GM18873 (cell line): ENCODE results near the gene ST8SIA1.
"Not testable (repeated sequence)": the region's sequence is repeated elsewhere in the genome, so short reads cannot be mapped to it uniquely, and the experiment has no call there.

ENCODE experiments used
- ATAC-seq: cut with Tn5 transposase; IDR thresholded peaks from one replicate; pipeline ENCODE4 v1.9.1; 2021; ENCODE audit warnings: mild to moderate bottlenecking, moderate library complexity, moderate number of reproducible peaks; ENCODE audit not compliant: unreplicated experiment, low FRiP score

The ST8SIA1 gene, protein sequence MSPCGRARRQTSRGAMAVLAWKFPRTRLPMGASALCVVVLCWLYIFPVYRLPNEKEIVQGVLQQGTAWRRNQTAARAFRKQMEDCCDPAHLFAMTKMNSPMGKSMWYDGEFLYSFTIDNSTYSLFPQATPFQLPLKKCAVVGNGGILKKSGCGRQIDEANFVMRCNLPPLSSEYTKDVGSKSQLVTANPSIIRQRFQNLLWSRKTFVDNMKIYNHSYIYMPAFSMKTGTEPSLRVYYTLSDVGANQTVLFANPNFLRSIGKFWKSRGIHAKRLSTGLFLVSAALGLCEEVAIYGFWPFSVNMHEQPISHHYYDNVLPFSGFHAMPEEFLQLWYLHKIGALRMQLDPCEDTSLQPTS

DNA sequence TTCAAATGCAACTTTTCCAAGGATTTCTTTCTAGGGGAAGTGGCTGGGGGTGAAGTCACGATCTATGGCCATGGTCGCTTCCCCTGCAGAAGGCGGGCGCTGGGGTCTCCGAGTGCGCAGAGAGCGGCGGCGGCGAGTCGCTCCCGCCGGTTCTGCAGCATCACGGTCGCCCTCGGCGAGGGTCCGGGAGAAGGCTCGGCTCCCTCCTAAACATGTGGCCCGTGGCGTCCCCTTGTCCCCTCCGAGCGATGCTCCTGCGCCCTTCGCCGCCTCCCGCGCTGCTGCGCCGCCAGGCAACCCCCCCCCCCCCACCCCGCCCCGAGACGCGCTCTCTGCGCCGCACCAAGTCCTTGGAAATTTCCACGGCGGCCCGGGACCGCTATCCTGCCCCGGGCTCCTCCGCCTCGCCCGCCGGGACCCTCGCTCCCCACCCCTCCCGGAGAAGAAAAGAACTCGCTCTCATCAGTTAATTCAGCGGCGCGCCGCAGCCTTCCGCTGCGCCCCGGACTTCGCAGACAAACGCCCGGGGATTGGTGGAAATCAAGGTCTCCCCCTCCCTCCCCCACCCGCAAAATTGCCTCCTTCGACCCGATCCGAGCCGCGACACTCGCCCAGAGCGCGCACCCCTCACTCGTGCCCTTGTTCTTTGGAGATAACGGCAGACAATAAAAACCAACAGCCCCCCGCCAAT, at the start of gene ST8SIA1:
TSS of gene ST8SIA1 (minus strand) at position 298 of the 691 bp plus-strand sequence. CDS start 475 bp downstream, outside the sequence.
- ATAC-seq: no peak

DNA sequence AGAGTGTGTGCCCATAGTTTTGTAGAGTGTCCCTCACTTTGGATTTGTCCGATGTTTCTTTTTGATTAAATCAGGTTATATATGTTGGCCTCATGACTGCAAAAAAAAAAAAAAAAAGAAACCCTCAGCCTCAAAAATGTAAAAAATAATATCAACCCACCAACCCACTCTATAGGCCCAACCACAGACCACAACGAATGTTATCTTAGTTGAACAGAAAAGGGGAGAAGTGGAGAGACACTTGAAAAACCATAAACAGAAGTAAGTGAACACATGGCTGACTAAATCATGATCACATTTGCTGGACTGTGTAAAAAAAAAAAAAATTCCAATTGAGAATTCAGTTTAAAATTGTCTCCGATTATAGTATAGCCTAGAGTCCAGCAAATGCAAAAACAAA, 45.5 kb upstream of the ST8SIA1 start:
- ATAC-seq: no peak

DNA sequence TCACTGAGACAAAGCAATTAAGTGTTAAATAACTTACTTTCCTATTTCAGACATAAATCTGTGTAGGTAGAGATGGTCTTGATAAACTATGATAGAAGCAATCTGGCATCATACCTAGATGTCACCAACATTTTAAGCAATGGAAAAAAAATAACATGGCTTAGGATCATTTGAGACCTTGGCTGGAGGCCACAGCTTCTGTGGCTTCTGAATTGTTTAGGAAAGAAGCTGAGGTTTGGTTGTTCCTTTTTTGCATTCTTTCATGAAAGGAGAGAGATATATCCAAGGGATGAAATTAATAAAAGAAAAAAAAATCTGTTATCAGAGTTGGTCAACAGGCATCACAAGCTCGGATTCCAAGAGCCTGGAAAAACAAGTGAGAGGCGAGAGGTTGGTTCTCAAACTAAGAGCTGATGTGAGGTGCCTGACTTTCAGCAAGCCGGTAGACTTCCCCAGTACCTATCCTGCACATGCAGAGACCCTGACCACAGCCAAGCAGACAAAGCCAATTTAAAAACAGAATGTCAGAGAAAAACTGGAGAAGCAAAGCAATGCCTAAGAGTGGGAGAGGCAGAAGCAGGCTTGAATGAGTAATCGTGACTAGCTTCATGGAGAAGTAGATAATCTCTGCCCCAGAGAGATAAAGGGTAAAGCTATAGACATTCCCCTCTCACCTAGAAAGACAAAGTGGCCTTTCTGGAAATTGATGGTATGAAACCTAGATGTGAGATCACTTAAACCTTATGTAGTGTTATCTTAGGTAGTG, 43.4 kb upstream of the ST8SIA1 start:
- no peak for ATAC-seq

DNA sequence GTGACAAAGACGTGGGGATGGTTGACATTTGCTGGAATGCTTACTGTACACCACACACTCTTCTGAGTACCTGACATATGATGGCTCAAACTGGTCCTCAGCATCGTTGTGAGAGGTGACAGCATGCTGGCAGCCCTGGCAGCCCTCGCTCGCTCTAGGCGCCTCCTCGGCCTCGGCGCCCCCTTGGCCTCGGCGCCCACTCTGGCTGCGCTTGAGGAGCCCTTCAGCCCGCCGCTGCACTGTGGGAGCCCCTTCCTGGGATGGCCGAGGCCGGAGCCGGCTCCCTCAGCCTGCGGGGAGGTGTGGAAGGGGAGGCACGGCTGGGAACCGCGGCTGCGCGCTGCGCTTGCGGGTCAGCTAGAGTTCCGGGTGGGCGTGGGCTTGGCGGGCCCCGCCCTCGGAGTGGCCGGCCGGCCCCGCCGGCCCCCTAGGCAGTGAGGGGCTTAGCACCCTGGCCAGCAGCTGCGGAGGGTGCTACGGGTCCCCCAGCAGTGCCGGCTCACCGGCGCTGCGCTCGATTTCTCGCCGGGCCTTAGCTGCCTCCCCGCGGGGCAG, 42.2 kb upstream of the ST8SIA1 start:
- not testable (repeated sequence) for ATAC-seq

DNA sequence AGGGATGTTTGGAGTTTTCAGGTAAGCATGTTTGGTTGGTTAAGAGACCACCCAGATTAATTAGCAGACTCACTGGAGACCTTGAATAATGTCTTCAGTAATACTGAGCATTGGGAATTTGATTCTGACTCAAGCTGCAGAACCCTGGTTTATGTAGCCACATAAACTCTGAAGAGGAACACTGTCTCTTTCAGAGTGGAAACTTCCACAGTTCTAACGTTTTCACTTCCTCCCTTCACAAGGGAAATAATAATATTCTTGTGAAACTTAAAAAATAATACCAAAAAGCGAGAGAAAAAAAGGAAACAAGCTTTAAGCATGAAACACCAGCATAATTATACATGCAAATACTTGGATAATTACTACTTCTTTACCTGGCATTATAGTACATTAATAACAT, 40.0 kb upstream of the ST8SIA1 start:
- ATAC-seq: no peak

DNA sequence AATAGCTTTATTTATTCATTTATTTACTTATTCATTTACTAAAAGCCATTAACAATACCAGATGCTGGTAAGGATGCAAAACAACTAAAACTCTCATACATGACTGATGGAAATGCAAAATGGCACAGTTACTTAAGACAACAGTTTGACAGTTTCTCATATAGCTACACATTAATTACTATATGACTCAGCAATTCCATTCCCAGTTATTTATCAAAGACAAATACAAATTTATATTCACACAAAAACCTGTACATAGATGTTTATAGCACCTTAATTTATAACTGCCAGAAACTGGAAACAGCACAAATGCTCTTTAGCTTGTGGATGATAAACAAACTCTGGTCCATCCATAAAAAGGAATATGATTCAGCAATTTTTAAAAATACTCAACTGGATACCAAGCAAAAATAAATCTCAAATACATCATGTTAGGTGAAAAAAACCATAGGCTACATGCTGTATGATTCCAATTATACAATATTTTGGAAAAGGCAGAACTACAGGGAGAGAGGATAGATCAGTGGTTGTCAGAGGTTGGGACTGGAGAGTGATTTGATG, 37.9 kb upstream of the ST8SIA1 start:
- no peak for ATAC-seq

DNA sequence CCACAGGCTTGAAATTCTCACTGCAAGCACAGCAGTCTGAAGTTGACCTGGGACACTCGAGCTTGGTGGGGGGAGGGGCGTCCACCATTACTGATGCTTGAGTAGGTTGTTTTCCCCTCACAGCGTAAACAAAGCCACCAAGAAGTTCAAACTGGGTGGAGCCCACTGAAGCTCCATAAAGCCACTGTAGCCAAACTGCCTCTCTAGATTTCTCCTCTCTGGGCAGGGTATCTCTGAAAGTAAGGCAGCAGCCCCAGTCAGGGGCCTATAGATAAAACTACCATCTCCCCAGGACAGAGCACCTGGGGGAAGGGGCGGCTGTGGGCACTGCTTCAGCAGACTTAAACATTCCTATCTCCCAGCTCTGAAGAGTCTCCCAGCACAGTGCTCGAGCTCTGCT, 31.7 kb upstream of the ST8SIA1 start:
- ATAC-seq: no peak

DNA sequence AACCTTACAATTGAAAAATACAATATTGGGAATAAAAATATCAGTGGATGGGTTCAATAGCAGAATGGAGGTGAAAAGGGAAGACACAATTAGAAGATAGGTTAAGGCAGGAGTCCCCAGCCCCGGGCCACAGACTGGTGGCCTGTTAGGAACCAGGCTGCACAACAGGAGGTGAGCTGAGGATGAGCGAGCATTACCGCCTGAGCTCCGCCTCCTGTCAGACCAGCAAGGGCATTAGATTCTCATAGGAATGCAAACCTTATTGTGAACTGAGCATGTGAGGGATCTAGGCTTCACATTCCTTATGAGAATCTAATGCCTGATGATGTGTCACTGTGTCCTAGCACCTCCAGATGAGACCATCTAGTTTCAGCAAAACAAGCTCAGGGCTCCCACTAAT, 27.3 kb upstream of the ST8SIA1 start:
- ATAC-seq: no peak

DNA sequence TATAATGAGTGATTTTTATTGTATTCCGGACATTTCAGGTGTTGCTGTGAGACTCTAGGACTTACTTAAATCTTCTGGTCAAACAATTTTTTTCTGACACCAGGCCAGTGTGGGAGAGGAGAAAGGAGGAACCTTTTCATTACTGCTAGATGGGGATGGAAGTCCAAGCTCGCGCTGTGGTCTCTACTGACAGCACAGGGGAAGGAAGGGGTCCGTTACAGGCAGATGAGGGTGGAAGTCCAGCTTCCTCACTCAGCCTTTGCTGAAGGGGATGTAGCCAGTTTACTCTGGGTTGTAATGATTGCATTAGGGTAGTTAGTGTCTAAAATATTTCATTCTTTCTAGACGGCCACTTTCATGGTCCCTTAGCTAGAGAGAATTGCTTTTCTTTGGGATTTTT, 26.3 kb upstream of the ST8SIA1 start:
- no peak for ATAC-seq

DNA sequence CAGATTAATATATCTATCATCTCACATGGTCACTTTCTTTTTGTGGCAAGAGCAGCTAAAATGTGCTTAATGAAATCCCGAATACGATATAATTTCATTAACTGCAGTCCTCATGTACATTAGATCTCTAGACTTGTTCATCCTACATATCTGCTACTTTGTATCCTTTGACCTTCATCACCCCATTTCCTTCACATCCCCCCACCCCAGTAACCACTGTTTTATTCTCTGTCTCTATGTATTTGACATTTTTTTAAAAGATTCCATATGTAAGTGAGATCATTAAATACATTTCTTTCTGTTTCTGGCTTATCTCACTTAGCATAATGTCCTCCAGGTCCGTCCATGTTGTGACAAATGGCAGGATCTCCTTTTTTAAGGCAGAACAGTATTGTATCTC, 23.0 kb upstream of the ST8SIA1 start:
- no peak for ATAC-seq

DNA sequence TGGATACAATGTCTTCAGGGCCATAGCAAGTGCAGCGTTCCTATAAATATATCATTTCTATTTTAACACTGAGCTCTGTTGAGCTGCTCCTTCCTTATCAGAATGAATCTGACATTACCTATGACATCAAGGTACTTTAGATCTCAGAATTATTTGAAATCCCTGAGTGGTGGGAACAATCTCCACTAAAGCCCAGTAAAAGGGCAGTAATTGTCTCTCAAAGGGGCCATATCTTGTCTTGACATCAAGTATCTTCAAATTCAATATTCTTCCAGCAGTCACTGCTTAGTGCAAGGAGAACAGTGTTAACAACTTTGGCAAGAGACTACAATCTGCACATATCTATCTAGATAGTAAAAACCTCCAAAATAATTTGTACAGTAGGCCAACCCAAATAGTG, 21.7 kb upstream of the ST8SIA1 start:
- ATAC-seq: no peak

DNA sequence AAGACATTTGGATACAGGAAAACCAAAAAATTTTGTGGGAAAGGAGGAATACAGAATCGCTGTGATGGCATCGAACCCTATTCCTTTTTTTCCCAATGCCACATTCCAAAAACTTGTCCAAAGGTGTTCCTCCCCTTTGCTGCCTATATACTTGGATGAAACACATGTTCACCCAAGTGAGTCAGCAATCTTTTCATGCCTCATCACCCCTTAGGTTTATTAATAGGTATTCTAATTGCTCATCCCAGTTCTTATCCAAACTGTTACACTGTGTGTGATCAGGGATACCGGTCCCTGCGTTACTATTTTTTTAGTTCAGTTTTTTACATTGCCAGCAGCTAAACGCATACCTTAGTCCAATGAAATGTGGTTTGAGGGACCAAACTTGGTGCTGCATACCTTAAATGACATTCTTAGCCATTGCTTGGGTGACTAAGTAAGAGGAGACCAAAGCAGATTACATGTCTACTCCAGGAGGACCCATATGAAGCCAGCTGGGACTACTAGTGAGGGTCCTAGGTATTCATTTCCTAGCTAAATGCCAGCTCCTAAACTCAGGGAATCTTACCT, 20.6 kb upstream of the ST8SIA1 start:
- no peak for ATAC-seq

DNA sequence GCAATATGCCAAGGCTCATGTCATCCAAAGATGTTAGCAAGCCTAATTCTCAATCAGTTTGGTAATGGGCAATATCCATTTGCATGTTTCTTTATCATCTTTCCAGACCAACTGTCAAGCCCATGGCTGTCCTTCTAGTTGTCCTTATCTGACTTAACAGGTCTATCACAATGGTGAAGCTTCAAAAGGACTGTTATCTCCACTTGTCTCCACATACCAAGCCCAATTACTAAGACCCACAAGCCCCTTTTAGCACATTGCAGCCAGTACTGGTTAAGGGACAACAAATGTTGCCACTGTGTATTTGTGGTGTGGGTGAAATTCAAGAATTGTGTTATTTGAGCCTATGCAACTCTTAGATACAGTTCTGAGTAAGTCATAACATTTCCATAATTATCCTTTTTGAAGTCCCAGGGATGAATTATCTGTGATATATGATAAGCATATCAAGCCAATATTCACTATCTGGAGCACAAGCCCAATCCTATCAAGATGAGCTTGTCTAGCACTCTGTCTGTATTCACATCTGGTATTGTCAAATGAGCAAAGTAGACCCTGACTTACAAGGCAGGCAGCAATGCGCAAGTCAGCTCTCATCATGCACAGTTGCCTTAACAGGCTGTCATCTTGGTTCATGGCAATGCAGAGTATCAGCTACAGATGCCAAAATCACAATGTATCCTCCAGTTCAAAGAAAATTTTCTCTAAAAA, 19.3 kb upstream of the ST8SIA1 start:
- no peak for ATAC-seq

DNA sequence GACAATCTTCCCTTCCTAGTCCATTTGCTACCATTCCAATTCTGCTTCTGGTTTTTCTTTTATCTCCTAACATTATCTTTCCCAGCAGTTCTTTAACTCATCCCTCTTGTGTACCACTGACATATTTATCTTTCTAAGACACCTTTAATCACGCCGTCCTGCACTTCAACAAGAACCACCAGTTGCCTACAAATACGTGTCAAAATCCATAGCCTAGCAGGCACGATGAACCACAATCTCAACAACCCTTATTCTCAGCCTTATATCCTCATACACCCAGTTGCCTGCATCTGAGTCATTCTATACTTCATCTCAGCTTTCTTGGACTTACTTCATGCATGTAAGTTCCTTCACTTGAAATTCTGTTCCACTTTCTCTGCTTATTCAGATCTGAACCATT, 16.4 kb upstream of the ST8SIA1 start:
- no peak for ATAC-seq

DNA sequence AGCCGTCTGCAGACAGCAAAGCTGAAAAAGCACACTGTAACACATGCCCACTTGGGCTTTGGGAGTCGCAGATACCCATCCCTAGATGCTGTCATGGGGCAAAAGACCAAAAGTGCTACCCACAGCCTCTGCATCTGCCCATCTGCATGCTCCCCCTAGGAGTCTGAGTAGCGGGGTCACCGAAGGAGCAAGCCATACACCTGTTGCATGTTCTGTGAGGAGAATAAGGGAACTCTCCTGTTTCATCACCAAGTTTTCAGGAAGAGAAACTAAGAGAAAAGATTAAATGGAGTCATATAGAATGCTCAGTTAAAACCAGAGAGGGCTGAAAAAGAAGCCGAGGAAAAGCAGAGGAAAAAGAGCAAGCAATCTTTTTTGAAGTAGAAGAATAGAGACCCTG, 13.7 kb upstream of the ST8SIA1 start:
- no peak for ATAC-seq

DNA sequence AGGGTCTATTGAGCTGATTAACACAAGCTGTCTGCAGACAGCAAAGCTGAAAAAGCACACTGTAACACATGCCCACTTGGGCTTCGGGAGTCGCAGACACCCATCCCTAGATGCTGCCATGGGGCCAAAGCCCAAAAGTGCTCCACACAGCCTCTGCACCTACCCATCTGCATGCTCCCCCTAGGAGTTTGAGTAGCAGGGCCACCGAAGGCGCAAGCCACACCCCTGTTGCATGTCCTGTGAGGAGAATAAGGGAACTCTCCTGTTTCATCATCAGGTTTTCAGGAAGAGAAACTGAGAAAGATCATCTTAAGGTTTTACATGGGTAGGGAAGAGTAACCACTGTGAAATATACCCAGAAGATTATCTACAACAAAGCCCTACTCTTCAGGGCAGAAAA, 5.6 kb upstream of the ST8SIA1 start:
- no peak for ATAC-seq

DNA sequence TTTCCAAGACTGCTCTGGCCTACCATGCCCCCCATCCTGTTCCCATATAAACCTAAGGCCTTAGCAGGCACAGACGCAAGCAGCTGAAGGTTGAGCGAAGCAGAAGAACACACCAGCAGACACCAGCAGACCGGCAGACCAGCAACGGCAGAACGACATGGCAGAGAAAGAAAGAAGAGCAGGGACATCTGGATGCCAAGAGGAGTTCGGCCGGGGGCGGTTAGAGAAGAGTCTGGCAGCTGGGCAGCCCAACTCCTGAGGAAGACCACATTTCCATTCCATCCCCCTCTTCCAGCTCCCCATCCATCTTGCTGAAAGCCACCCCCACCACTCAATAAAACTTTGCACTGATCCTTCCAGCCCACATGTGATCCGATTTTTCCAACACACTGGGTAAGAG, 5.2 kb upstream of the ST8SIA1 start:
- no peak for ATAC-seq

DNA sequence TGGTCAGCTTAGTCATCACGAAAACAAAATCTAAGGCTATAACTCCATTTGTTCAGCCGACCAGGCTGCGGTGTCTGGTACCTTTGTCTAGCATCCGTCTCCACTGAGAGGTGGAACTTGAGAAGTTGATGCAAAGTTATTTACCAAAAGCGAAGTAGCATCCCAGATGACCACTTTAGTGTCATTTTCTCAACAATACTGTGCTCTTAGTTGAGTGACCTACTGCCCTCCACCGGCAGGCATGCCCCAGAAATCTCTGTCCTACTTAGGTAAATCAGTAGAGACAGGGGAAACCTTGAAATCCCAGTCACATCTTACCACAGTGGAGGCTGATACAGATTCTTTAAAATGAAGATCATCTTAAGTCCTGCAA, 1.3 kb upstream of the ST8SIA1 start:
- no peak for ATAC-seq

DNA sequence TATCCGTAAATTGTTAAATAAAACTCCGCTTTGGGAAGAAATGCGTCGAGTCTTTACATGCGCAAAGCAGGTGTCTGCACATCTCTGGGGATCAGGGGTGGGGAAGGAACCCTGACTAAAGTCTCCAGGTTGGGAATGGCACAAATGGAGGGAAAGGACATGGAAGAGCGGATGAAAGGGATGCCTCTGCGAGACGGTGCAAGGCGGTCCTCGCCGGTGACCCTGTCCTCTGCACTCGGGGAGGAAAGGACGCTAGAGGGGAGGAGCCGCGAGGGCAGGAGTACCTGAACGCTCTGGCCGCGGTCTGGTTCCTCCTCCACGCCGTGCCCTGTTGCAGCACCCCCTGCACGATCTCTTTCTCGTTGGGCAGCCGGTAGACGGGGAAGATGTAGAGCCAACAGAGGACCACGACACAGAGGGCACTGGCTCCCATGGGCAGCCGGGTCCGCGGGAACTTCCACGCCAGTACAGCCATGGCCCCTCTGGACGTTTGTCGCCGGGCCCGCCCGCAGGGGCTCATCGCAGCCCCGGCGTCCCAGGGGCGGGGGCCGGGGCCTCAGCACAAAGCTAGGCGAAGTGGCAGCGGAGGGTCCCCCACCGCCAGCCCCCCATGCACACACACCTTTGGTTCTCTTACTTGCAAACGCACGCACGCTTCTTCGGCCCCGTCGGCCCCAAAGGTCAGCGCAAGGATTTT, 646 bp downstream of the ST8SIA1 start:
- ATAC-seq: no peak
